Neural cell (in vitro differentiated cells): ENCODE results near the gene CRB3. TPM values are rescaled to one million over a fixed set of nuclear protein-coding genes. Genes with fewer than 3 reads are reported as not detected.

Experiments used
- H2AFZ ChIP-seq: fragments of 200-600, 300-800 bp; sonication (generic), shearing (Covaris generic); 2 replicates; pipeline ENCODE4 v1.6.0; 2014; ENCODE audit warnings: low read depth, mild to moderate bottlenecking, antibody characterized with exemption, low read length, moderate library complexity
- H3F3A ChIP-seq: fragments of 200-600 bp; shearing (Covaris generic); 2 replicates; pipeline ENCODE4 v1.6.1; 2016; ENCODE audit warnings: mild to moderate bottlenecking, moderate library complexity, mixed read lengths, antibody characterized with exemption, low read length; ENCODE audit not compliant: insufficient read depth, poor library complexity, severe bottlenecking
- H3K27ac ChIP-seq: fragments of 200-600, 300-800 bp; sonication (generic), shearing (Covaris generic); 2 replicates; pipeline ENCODE4 v1.5.1; 2014; ENCODE audit warnings: mild to moderate bottlenecking, low read length, moderate library complexity
- H3K27me3 ChIP-seq: fragments of 300-800, 200-600 bp; sonication (generic), shearing (Covaris generic); 2 replicates; pipeline ENCODE4 v1.6.0; 2014; ENCODE audit warnings: mild to moderate bottlenecking, low read depth, low read length, moderate library complexity; ENCODE audit not compliant: insufficient read depth
- H3K36me3 ChIP-seq: fragments of 300-800, 200-600 bp; sonication (generic), shearing (Covaris generic); 2 replicates; pipeline ENCODE4 v1.5.1; 2014; ENCODE audit warnings: mild to moderate bottlenecking, antibody characterized with exemption, low read length, moderate library complexity; ENCODE audit not compliant: insufficient read depth
- H3K4me2 ChIP-seq: fragments of 300-800, 200-600 bp; sonication (generic), shearing (Covaris generic); 2 replicates; pipeline ENCODE4 v1.6.0; 2014; ENCODE audit warnings: mild to moderate bottlenecking, low read length
- H3K4me3 ChIP-seq: fragments of 300-800, 200-600 bp; sonication (generic), shearing (Covaris generic); 2 replicates; pipeline ENCODE4 v1.5.1; 2014; ENCODE audit warnings: mild to moderate bottlenecking, low read length, moderate library complexity
- H3K79me2 ChIP-seq: fragments of 200-600 bp; shearing (Covaris generic); replicated peaks from 2 replicates; pipeline ENCODE4 v1.6.0; 2014; ENCODE audit warnings: mild to moderate bottlenecking, low read length, moderate library complexity; ENCODE audit not compliant: insufficient read depth
- H3K9ac ChIP-seq: fragments of 300-800, 200-600 bp; sonication (generic), shearing (Covaris generic); 2 replicates; pipeline ENCODE4 v1.6.1; 2016; ENCODE audit warnings: mild to moderate bottlenecking, low read length, mixed read lengths
- H3K9me2 ChIP-seq: fragments of 200-600 bp; shearing (Covaris generic); 2 replicates; pipeline ENCODE4 v1.6.1; 2016; ENCODE audit warnings: mild to moderate bottlenecking, low read length, mixed read lengths; ENCODE audit not compliant: insufficient read depth
- H3K9me3 ChIP-seq: fragments of 200-600, 300-800 bp; sonication (generic), shearing (Covaris generic); 2 replicates; pipeline ENCODE4 v1.6.1; 2016; ENCODE audit warnings: mild to moderate bottlenecking, mixed run types, low read length, moderate library complexity, mixed read lengths
- H4K20me1 ChIP-seq: fragments of 200-600 bp; shearing (Covaris generic); 2 replicates; pipeline ENCODE4 v1.6.1; 2016; ENCODE audit warnings: mild to moderate bottlenecking, mixed run types; ENCODE audit not compliant: insufficient read depth
- EP300 ChIP-seq: fragments of 450-650 bp; conservative IDR thresholded peaks from 2 replicates; pipeline ENCODE4 v1.6.1; 2014; ENCODE audit warnings: antibody characterized with exemption, mild to moderate bottlenecking, moderate library complexity; ENCODE audit not compliant: poor library complexity, severe bottlenecking
- EZH2 ChIP-seq: fragments of 200-600, 300-800 bp; shearing (Covaris generic), sonication (generic); IDR thresholded peaks from 2 replicates; pipeline ENCODE4 v1.6.1; 2014; ENCODE audit warnings: antibody characterized with exemption, low read length, borderline replicate concordance, mild to moderate bottlenecking; ENCODE audit not compliant: insufficient read depth, poor library complexity, severe bottlenecking
- MXI1 ChIP-seq: fragments of 450-650 bp; conservative IDR thresholded peaks from 2 replicates; pipeline ENCODE4 v1.6.1; 2014; ENCODE audit warnings: antibody characterized with exemption, mild to moderate bottlenecking; ENCODE audit not compliant: poor library complexity, severe bottlenecking
- POLR2AphosphoS5 ChIP-seq: IDR thresholded peaks from 2 replicates; pipeline ENCODE4 v1.6.1; 2012
- RAD21 ChIP-seq: fragments of 450-650 bp; conservative IDR thresholded peaks from 2 replicates; pipeline ENCODE4 v1.6.1; 2014; ENCODE audit warnings: antibody characterized with exemption, mild to moderate bottlenecking, moderate library complexity
- SMC3 ChIP-seq: fragments of 450-650 bp; conservative IDR thresholded peaks from 2 replicates; pipeline ENCODE4 v1.6.1; 2014; ENCODE audit warnings: antibody characterized with exemption, mild to moderate bottlenecking, moderate library complexity; ENCODE audit not compliant: poor library complexity
- TAF1 ChIP-seq: IDR thresholded peaks from 2 replicates; pipeline ENCODE4 v1.6.1; 2012; ENCODE audit warnings: low read depth
- polyA plus RNA-seq: library from polyadenylated mRNA; depleted of rRNA; stranded (reverse); fragments of >200 nt; gene quantifications from 2 replicates; pipeline ENCODE4 v1.2.3, GENCODE V29; 2014
- TF ChIP-seq, protein P1 (sequence below): IDR thresholded peaks from 2 replicates; pipeline ENCODE4 v1.6.1; 2012; ENCODE audit warnings: borderline replicate concordance
- TF ChIP-seq, protein P2 (sequence below): fragments of 450-650 bp; IDR thresholded peaks from 2 replicates; pipeline ENCODE4 v1.5.1; 2014; ENCODE audit warnings: antibody characterized with exemption, mild to moderate bottlenecking, moderate library complexity; ENCODE audit not compliant: poor library complexity, severe bottlenecking

Gene CRB3
- polyA plus RNA-seq, 1 donor from 2014 or later, result 0.43 TPM

DNA sequence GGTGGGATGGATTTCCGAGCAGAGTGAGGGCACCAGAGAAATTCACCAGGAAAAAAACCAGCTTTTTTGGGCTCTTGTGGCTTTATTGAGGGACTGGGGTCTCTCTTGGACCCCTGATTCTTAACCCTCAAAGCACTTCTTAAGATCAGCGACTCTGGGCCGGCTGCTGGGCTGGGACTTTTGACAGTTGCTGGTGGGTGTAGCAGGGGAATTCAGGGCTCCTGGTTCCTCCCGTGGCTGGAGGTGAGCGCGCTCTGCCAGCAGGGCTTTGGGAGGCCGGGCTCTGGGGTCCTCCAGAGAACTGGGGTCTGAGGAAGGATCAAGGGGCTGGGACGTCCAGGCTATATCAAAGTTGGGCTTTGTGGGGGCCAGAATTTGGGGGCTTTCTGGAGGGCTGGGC, 3.3 kb downstream of the CRB3 start:
- Histone ChIP-seq H3K27ac (no peak overlapping the region), H3K9ac (no peak overlapping the region), H2AFZ (no peak overlapping the region), H3K4me2 (no peak overlapping the region), H3K4me3 (no peak overlapping the region), H3K27me3 (peaks cover 32% of the 10 kb centered on the region), H4K20me1 (no peaks in the 10 kb centered on the region), H3K36me3 (no peaks in the 10 kb centered on the region), H3K9me2 (no peaks in the 10 kb centered on the region), H3K79me2 (no peaks in the 10 kb centered on the region), H3K9me3 (no peaks in the 10 kb centered on the region), H3F3A (no peaks in the 10 kb centered on the region)
- TF ChIP-seq, protein P1, sequence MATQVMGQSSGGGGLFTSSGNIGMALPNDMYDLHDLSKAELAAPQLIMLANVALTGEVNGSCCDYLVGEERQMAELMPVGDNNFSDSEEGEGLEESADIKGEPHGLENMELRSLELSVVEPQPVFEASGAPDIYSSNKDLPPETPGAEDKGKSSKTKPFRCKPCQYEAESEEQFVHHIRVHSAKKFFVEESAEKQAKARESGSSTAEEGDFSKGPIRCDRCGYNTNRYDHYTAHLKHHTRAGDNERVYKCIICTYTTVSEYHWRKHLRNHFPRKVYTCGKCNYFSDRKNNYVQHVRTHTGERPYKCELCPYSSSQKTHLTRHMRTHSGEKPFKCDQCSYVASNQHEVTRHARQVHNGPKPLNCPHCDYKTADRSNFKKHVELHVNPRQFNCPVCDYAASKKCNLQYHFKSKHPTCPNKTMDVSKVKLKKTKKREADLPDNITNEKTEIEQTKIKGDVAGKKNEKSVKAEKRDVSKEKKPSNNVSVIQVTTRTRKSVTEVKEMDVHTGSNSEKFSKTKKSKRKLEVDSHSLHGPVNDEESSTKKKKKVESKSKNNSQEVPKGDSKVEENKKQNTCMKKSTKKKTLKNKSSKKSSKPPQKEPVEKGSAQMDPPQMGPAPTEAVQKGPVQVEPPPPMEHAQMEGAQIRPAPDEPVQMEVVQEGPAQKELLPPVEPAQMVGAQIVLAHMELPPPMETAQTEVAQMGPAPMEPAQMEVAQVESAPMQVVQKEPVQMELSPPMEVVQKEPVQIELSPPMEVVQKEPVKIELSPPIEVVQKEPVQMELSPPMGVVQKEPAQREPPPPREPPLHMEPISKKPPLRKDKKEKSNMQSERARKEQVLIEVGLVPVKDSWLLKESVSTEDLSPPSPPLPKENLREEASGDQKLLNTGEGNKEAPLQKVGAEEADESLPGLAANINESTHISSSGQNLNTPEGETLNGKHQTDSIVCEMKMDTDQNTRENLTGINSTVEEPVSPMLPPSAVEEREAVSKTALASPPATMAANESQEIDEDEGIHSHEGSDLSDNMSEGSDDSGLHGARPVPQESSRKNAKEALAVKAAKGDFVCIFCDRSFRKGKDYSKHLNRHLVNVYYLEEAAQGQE, result no peak
- TF ChIP-seq EP300, result no peak
- no peak for TF ChIP-seq EZH2
- TF ChIP-seq MXI1, result no peak
- no peak for TF ChIP-seq TAF1
- TF ChIP-seq, protein P2, sequence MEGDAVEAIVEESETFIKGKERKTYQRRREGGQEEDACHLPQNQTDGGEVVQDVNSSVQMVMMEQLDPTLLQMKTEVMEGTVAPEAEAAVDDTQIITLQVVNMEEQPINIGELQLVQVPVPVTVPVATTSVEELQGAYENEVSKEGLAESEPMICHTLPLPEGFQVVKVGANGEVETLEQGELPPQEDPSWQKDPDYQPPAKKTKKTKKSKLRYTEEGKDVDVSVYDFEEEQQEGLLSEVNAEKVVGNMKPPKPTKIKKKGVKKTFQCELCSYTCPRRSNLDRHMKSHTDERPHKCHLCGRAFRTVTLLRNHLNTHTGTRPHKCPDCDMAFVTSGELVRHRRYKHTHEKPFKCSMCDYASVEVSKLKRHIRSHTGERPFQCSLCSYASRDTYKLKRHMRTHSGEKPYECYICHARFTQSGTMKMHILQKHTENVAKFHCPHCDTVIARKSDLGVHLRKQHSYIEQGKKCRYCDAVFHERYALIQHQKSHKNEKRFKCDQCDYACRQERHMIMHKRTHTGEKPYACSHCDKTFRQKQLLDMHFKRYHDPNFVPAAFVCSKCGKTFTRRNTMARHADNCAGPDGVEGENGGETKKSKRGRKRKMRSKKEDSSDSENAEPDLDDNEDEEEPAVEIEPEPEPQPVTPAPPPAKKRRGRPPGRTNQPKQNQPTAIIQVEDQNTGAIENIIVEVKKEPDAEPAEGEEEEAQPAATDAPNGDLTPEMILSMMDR, result no peak
- TF ChIP-seq RAD21, result no peak
- TF ChIP-seq POLR2AphosphoS5, result no peak
- TF ChIP-seq SMC3, result no peak

- Histone ChIP-seq H3K4me3 (no peak overlapping the region), H3K27ac (no peak overlapping the region), H3K9me2 (no peaks in the 10 kb centered on the region), H3K36me3 (no peaks in the 10 kb centered on the region), H3K9me3 (no peaks in the 10 kb centered on the region), H3K9ac (no peak overlapping the region), H3F3A (no peaks in the 10 kb centered on the region), H3K4me2 (no peak overlapping the region), H4K20me1 (no peaks in the 10 kb centered on the region), H3K79me2 (no peaks in the 10 kb centered on the region), H2AFZ (no peak overlapping the region), H3K27me3 (peaks cover 8% of the 10 kb centered on the region)
- TF ChIP-seq MXI1 (no peak), EP300 (no peak), RAD21 (no peak), SMC3 (no peak), TAF1 (no peak), EZH2 (no peak), POLR2AphosphoS5 (no peak)
- TF ChIP-seq, protein P1, result no peak
- TF ChIP-seq, protein P2, result no peak
Measured at GRCh38 chr19:6470173-6470572, 6.1 kb downstream of the CRB3 start.
